Vagina (tissue), 2 donors: Measurements from ENCODE around the gene CLDN7. TPM values are rescaled to one million over a fixed set of nuclear protein-coding genes. Genes with fewer than 3 reads are reported as not detected.
A peak's percentile ranks its signal among the peaks of the same experiment; 100 is the strongest.

Experiments
- DNase-seq, 2 donors: peaks; one replicate each; pipeline ENCODE4 v3.0.0-alpha.2; 2017; ENCODE audit errors: extremely low spot score in 2 of 2
- H3K27ac ChIP-seq: fragments of 200-600 bp; sonication (generic); one replicate; pipeline ENCODE4 v1.5.1; 2019
- H3K27me3 ChIP-seq: fragments of 200-600 bp; sonication (generic); one replicate; pipeline ENCODE4 v1.5.1; 2019
- H3K36me3 ChIP-seq, 2 donors: fragments of 200-600 bp; sonication (generic); one replicate each; pipeline ENCODE4 v1.5.1; 2017 to 2019
- H3K4me1 ChIP-seq: fragments of 200-600 bp; sonication (generic); one replicate; pipeline ENCODE4 v1.5.1; 2019
- H3K4me3 ChIP-seq, 2 donors: fragments of 200-600 bp; sonication (generic); 1 replicate in 1 of 2; 2 replicates in 1 of 2; pipeline ENCODE4 v1.5.1; 2016 to 2019
- H3K9me3 ChIP-seq: fragments of 200-600 bp; sonication (generic); one replicate; pipeline ENCODE4 v1.5.1; 2019
- POLR2A ChIP-seq, 2 donors: fragments of 450-650 bp; IDR thresholded peaks; one replicate each; pipeline ENCODE4 v1.6.1; 2017; ENCODE audit warnings: antibody characterized with exemption in 2 of 2, mild to moderate bottlenecking in 2 of 2, moderate library complexity in 2 of 2
- POLR2AphosphoS5 ChIP-seq, 2 donors: sonication (generic); formaldehyde crosslinking; IDR thresholded peaks; one replicate each; pipeline ENCODE4 v1.9.0; 2017; ENCODE audit warnings: antibody characterized with exemption in 2 of 2, mild to moderate bottlenecking in 2 of 2, low read depth in 1 of 2; ENCODE audit not compliant: insufficient read depth in 1 of 2
- intact Hi-C: fragments of 100-400 bp; cut with DNase I; formaldehyde crosslinking; loops from one replicate; pipeline ENCODE4 v1.15.1; 2023
- total RNA-seq: library from RNA; depleted of rRNA; stranded (reverse); fragments of >200 nt; gene quantifications from one replicate; pipeline ENCODE4 v1.2.3, GENCODE V29; 2016
- TF ChIP-seq, protein P1 (sequence below), 3 experiments: fragments of 450-650 bp in 2 of 3; fragments of 200-600 bp in 1 of 3; sonication (generic) in 1 of 3; IDR thresholded peaks; one replicate each; pipeline ENCODE4 v1.5.1; 2017 to 2019; ENCODE audit warnings: antibody characterized with exemption in 3 of 3, mild to moderate bottlenecking in 2 of 3, moderate library complexity in 2 of 3

CLDN7 gene
- total RNA-seq, 1 donor from 2014 or later: 75.9 TPM

GRCh38 chr17:7292729-7293128, 30.5 kb upstream of the CLDN7 start:
- no peaks in the 10 kb centered on the region for H3K36me3 ChIP-seq
- TF ChIP-seq, protein P1, sequence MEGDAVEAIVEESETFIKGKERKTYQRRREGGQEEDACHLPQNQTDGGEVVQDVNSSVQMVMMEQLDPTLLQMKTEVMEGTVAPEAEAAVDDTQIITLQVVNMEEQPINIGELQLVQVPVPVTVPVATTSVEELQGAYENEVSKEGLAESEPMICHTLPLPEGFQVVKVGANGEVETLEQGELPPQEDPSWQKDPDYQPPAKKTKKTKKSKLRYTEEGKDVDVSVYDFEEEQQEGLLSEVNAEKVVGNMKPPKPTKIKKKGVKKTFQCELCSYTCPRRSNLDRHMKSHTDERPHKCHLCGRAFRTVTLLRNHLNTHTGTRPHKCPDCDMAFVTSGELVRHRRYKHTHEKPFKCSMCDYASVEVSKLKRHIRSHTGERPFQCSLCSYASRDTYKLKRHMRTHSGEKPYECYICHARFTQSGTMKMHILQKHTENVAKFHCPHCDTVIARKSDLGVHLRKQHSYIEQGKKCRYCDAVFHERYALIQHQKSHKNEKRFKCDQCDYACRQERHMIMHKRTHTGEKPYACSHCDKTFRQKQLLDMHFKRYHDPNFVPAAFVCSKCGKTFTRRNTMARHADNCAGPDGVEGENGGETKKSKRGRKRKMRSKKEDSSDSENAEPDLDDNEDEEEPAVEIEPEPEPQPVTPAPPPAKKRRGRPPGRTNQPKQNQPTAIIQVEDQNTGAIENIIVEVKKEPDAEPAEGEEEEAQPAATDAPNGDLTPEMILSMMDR (IDR thresholded peaks at IDR 0.05): no peak
- peak in 1 of 2 donors; percentile 36 for TF ChIP-seq POLR2AphosphoS5 (IDR thresholded peaks at IDR 0.05; ENCODE audit: insufficient read depth in 1 of 2, low read depth in 1 of 2)
- H3K9me3 ChIP-seq: no peaks in the 10 kb centered on the region
- intact Hi-C loops: no loop called here
- no peaks in the 10 kb centered on the region for H3K27me3 ChIP-seq
- H3K4me1 ChIP-seq: peaks cover 45% of the 10 kb centered on the region
- no peak overlapping the region for H3K4me3 ChIP-seq
- no peak overlapping the region for H3K27ac ChIP-seq
- DNase-seq: no peak

DNA sequence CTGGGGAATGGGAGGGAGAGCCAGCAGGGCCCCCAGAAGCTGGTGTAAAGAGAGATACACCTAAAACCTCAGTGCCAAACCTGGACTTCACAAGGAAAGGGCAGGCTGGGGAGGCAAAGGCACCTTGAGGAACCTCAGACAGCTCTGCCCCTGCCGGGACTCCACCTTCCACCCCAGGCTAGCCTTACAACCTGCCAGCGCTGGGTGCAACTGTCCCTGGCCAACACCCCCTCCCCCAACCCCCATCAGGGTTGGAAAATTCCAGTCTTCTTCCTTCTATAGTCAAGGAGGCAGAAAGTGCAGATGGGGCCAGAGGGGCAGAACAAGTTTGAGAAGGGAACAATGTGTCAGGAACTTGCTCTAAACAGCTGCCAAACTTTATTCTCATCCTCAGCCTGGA, 29.9 kb upstream of the CLDN7 start:
- Histone ChIP-seq H3K27ac (no peak overlapping the region), H3K9me3 (no peaks in the 10 kb centered on the region), H3K27me3 (no peaks in the 10 kb centered on the region), H3K36me3 (no peaks in the 10 kb centered on the region), H3K4me1 (peaks cover 45% of the 10 kb centered on the region), H3K4me3 (no peak overlapping the region)
- no peak for DNase-seq
- intact Hi-C loops: no loop called here
- TF ChIP-seq POLR2A (IDR thresholded peaks at IDR 0.05): no peak
- TF ChIP-seq, protein P1 (IDR thresholded peaks at IDR 0.05): no peak
- no peak for TF ChIP-seq POLR2AphosphoS5 (IDR thresholded peaks at IDR 0.05; ENCODE audit: insufficient read depth in 1 of 2, low read depth in 1 of 2)

DNA sequence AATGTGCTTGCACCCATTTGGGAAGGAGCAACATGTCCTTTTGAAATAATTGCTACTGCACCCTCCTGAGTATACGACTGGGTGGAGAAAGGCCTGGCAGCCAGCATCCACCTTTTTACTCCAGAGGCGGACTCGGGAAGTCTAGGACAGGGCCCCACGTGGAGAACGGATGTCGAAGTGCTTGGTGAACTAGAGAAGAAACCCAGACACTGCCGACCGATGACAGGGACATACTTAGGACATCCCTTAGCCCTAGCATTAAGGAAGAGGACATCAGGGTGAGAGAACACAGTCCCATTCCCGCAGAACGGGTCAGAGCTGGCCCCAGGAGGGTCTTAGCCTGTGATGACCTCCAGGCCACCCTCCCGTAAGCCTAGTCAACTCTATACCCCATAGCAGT, 28.4 kb upstream of the CLDN7 start:
- TF ChIP-seq POLR2A (IDR thresholded peaks at IDR 0.05): no peak
- TF ChIP-seq, protein P1 (IDR thresholded peaks at IDR 0.05): no peak
- TF ChIP-seq POLR2AphosphoS5 (IDR thresholded peaks at IDR 0.05; ENCODE audit: insufficient read depth in 1 of 2, low read depth in 1 of 2): no peak
- Histone ChIP-seq H3K27ac (no peak overlapping the region), H3K27me3 (no peaks in the 10 kb centered on the region), H3K36me3 (no peaks in the 10 kb centered on the region), H3K4me3 (no peak overlapping the region), H3K4me1 (peaks cover 33% of the 10 kb centered on the region), H3K9me3 (no peaks in the 10 kb centered on the region)
- DNase-seq: no peak
- intact Hi-C loops: no loop called here

DNA sequence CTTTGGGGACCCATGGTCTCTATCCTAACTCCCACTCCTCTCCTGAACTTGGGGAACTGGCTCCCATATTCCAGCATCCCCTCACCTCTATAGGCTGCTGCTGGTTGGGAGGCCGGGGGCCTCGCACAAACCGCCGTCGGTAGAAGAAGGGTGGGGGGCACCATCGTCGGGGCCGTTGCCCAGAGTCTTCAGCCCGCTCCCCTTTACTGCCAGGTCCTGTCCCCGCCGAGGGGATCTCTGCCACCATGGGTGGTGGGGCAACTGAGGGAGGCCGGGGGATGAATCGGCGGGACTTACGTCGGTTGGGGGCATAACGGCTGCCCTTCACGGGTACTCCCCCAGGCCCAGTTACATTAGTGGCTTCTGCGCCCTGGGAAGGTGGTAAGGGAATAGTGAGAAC, 27.9 kb upstream of the CLDN7 start:
- Histone ChIP-seq H3K4me1 (peaks cover 29% of the 10 kb centered on the region), H3K27ac (no peak overlapping the region), H3K4me3 (no peak overlapping the region), H3K9me3 (no peaks in the 10 kb centered on the region), H3K27me3 (no peaks in the 10 kb centered on the region), H3K36me3 (no peaks in the 10 kb centered on the region)
- TF ChIP-seq, protein P1 (IDR thresholded peaks at IDR 0.05): no peak
- TF ChIP-seq POLR2AphosphoS5 (IDR thresholded peaks at IDR 0.05; ENCODE audit: insufficient read depth in 1 of 2, low read depth in 1 of 2) (no peak), POLR2A (IDR thresholded peaks at IDR 0.05) (no peak)
- intact Hi-C loops: no loop called here
- no peak for DNase-seq

DNA sequence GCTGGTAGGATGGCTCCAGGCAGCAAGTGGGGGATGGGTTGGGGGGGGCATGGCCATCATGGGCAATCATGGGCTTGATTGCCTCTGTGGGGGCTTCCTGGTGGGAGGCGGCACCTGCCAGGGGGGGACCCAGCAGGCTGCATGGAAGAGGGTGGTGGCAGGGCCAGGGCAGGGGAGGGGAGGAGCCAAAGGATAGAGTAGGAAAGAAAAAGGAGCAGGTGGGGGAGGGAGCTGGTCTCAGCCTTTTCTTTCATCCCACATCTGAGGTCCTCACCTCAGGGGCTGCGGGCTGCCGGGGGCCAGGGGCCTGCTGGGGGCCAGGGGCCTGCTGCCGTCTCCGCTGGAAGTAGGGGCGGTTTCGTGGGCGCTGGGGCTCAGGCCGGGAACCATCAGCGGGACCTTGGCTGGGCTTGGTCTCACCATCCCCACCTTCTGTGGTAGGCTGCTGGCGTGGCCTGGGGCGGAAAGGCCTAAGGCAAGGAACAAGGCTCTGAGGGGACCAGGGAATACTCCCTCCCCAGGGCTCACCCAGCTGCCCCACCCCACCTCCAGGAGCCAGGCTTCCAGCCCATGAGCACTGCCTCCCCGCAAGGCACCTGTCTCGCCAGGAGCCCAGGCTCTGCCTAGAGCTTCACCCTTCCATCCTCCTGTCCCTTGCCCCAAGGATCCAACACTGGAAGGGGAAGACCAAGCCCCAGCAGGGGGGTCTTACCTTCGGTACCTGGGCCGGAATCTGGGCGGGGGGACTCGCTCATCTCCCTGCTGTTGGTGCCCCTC, 27.2 kb upstream of the CLDN7 start:
- no peaks in the 10 kb centered on the region for H3K27me3 ChIP-seq
- H3K36me3 ChIP-seq: no peaks in the 10 kb centered on the region
- H3K4me1 ChIP-seq: peaks cover 22% of the 10 kb centered on the region
- H3K9me3 ChIP-seq: no peaks in the 10 kb centered on the region
- intact Hi-C loops: no loop called here
- DNase-seq: no peak
- H3K27ac ChIP-seq: no peak overlapping the region
- TF ChIP-seq POLR2AphosphoS5 (IDR thresholded peaks at IDR 0.05; ENCODE audit: insufficient read depth in 1 of 2, low read depth in 1 of 2): no peak
- TF ChIP-seq, protein P1 (IDR thresholded peaks at IDR 0.05): no peak
- TF ChIP-seq POLR2A (IDR thresholded peaks at IDR 0.05): no peak
- H3K4me3 ChIP-seq: no peak overlapping the region
